GM12872 (cell line): ENCODE results near the gene LYRM2.

Source experiments
- CTCF ChIP-seq: IDR thresholded peaks from 3 replicates; pipeline ENCODE4 v1.5.1; 2011; ENCODE audit warnings: low read depth, mild to moderate bottlenecking, low read length, moderate library complexity; ENCODE audit not compliant: insufficient read depth

Gene LYRM2

DNA sequence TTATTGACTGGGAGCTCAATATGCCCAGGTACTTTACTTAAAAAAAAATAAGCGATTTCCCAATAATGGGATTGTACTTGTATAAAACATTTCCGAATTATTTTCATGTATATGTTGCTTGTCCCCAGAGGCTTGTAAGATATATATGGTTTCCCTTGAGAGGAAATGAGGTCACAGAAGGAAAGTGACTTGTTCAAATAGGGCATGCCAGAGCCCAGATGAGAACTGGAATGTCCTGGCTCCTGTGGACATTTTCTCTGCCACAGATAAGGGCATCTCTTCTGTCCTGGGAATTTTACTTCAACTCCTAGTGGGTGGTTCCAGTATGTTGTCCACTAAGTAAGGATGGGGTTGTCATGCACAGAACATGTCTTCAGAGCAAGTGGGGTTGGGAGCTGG is 63.0 kb downstream of the LYRM2 start:
- no peak for TF ChIP-seq CTCF

GRCh38 chr6:89574910-89575561 is 63.5 kb downstream of the LYRM2 start:
- TF ChIP-seq CTCF = no peak

DNA sequence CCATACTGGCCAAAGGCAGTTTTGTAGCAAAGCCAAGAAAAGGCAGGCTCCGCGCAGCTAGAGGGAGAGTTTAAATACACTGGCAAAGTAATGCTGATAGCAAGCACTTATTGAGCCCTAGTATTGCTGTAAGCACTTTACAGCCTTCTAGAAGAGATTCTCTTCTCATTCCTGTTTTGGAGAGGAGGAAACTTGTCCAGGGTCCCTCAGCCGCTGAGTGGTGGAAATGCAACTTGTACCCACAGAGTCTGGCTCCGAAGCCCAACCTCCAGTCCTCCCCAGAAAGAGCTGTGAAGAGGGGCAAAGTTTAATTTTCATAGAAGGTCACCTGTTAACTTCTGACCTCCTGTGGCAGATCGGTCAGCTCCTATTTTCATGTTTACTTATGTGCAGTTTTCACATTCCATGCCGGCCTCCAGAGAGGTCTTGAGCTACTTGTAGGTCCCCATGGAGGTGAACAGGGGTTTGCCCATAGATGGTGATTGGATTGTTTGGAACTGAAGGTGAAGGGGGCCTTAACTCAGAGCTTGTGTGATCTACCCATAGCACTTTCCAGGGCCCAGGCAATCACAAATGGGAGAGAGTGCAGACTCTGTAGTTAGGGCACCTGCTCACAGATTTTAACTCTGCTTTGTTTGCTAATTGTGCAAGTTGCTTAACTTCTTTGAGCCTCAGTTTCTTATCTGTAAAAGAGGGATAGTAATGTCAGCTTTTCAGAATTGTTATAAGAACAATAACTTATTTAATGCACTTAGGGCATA is 70.7 kb downstream of the LYRM2 start:
- no peak for TF ChIP-seq CTCF

DNA sequence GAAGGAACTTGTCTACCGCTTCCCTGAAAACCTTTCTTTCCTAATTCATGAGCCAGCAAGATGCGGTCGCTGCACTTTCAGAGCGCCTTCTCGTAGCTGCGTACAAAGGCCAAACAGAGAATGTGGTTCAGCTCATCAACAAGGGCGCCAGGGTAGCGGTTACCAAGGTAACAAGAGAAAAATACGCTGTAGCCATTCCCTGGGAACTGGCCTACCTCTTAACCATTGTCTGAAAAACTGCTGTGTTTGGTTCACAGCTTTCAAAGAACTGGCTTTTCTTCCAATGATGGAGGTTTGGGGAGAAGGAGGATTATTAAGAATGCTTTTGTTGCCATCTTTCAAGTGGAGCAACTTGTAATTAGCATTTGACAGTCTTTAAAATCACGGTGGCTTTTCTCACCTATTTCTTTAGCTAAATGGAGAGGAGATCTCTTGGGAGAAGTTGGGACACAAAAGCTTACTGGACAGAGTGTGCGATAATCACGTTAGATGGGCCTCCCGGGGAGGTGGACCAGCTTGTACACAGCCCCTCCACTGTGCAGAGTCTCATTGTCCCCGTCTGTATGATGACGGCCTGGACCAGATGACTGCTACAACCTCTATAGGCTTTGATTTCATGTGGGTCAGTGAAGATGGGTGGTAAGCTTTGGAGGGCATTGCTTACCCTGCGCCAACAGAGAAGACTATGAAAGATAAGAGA is 71.5 kb downstream of the LYRM2 start:
- no peak for TF ChIP-seq CTCF

DNA sequence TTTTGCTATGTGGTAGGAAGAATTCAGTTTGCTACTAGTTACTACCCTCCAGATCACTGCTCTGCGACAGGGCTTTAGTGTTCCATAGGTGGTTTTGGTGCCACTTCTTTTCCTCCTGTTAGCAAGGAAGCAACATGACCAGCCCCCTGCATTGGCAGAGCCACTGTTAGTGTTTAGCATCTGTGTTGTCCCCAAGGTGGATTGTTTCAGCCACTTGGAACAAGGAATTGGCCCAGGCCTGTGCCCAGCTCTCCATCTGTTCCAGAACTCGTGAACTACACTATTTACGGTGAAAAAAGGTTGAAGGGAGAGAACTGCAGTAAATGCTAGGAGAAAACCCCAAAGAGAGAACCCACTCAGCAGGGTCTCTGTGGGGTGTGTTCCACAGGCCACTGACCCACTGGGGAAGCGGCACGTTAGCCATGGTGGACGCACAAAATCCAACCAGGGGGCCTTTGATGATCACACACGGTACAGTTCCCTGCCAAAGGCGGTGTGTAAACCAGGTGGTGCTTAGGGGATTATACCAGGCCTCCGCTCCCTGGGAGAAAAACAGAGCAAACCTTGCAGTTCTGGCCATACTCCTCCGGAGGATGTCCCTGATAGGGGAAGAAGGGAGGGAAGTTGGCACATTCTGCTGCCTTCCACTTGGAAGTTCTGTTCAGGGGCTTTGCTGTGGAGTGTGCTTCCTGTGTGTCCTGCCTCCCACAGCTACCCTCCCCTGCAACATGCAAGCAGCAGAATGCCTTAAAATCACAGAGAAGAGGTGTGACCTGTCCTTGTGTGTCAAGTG is 72.3 kb downstream of the LYRM2 start:
- no peak for TF ChIP-seq CTCF

DNA sequence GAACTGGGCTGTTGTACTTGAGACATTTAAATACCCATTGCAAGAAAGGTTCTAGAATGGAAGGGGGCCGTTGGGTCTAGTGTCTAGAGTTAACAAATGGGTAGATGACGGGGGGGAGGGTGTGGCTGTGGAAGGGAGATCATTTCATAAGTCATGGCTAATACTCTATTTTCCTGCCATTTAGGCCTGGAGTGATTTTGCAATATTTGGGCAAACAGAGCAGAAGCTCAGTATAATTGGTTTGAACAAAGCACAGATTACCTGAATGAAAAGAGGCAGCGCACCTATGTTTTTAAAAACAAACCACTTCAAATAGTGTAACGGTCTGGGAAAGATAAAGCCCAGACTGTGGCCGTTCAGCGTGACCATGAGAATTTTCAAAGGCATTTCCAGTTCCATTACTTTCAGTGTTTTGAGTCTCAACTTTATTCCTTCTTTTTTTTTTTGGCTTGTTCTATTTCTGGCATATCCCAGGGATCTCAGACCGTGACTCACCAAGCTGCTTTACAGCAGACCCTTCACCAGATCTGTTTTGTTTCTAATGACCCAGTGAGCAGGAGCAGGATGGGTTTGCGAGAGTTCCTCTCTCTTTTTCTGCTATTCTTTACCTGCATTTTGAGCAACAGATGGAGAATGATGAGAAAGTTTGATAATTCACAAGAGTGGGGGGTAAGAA is 73.7 kb downstream of the LYRM2 start:
- no peak for TF ChIP-seq CTCF

DNA sequence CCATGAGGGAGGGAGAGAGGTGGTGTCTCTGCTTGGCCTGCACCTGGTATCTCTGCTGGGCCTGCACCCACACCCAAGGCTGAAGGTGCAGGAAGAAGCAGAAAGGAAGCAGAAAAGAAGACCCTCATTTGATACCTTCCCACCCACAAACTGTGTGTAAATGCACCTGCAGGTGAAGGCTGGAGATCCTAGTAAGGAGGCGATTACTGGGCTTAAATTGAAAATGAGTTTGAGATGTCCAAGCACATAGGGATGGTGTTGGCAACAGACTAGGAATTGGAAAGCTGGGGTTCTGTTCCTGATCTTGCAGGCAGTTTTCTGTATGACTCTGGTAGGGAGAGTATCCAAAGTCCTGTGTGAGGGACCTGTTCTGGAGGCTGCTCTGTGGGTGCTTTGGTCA is 74.7 kb downstream of the LYRM2 start:
- TF ChIP-seq CTCF = no peak
